HEK293T (cell line): ENCODE measurements around the gene TMC4.
A peak's percentile ranks its signal among the peaks of the same experiment; 100 is the strongest.

Experiments
- CTCF ChIA-PET: fragments of 350-600 bp; formaldehyde crosslinking; extraction: SDS; loops from one replicate; lab custom pipeline; 2021; ENCODE audit warnings: antibody characterized with exemption, inconsistent platforms; lab: Yijun Ruan, JAX
- POLR2A ChIA-PET: fragments of 350-600 bp; formaldehyde crosslinking; extraction: SDS; loops from one replicate; lab custom pipeline; 2020; ENCODE audit warnings: antibody characterized with exemption, inconsistent platforms; lab: Yijun Ruan, JAX
- DNase-seq: peaks from one replicate; pipeline ENCODE4 v3.0.0; 2012; ENCODE audit warnings: mixed read lengths; ENCODE audit errors: extremely low spot score
- ARNT ChIP-seq: fragments of 450-650 bp; IDR thresholded peaks from 2 replicates; pipeline ENCODE4 v1.6.1; 2017; ENCODE audit warnings: mild to moderate bottlenecking
- BHLHE40 ChIP-seq: fragments of 450-650 bp; IDR thresholded peaks from 2 replicates; pipeline ENCODE4 v1.6.1; 2016; ENCODE audit warnings: mild to moderate bottlenecking, moderate library complexity, borderline replicate concordance
- CTBP1 ChIP-seq: fragments of 450-650 bp; IDR thresholded peaks from 2 replicates; pipeline ENCODE4 v1.6.1; 2016; ENCODE audit warnings: borderline replicate concordance
- ELF4 ChIP-seq: fragments of 450-650 bp; IDR thresholded peaks from 2 replicates; pipeline ENCODE4 v1.6.1; 2017; ENCODE audit warnings: antibody characterized with exemption
- FOXA1 ChIP-seq: fragments of 450-650 bp; IDR thresholded peaks from 2 replicates; pipeline ENCODE4 v1.6.1; 2016; ENCODE audit warnings: mild to moderate bottlenecking
- FOXK2 ChIP-seq: fragments of 450-650 bp; IDR thresholded peaks from 2 replicates; pipeline ENCODE4 v1.6.1; 2016; ENCODE audit warnings: mild to moderate bottlenecking
- FOXM1 ChIP-seq: fragments of 450-650 bp; IDR thresholded peaks from 2 replicates; pipeline ENCODE4 v1.6.1; 2017; ENCODE audit warnings: mild to moderate bottlenecking, borderline replicate concordance
- HDGF ChIP-seq: fragments of 450-650 bp; IDR thresholded peaks from 2 replicates; pipeline ENCODE4 v1.6.1; 2017; ENCODE audit warnings: antibody characterized with exemption, borderline replicate concordance
- L3MBTL2 ChIP-seq: fragments of 450-650 bp; conservative IDR thresholded peaks from 2 replicates; pipeline ENCODE4 v1.6.1; 2016; ENCODE audit warnings: mild to moderate bottlenecking
- LEF1 ChIP-seq: fragments of 450-650 bp; IDR thresholded peaks from 2 replicates; pipeline ENCODE4 v1.6.1; 2017; ENCODE audit warnings: mild to moderate bottlenecking, borderline replicate concordance
- NFRKB ChIP-seq: fragments of 450-650 bp; IDR thresholded peaks from 2 replicates; pipeline ENCODE4 v1.6.1; 2016; ENCODE audit warnings: mild to moderate bottlenecking, moderate library complexity
- SP1 ChIP-seq: fragments of 450-650 bp; IDR thresholded peaks from 2 replicates; pipeline ENCODE4 v1.6.1; 2017
- SUZ12 ChIP-seq: fragments of 450-650 bp; IDR thresholded peaks from 2 replicates; pipeline ENCODE4 v1.6.1; 2016; ENCODE audit warnings: mild to moderate bottlenecking
- TARDBP ChIP-seq: fragments of 450-650 bp; IDR thresholded peaks from 2 replicates; pipeline ENCODE4 v1.6.1; 2016
- ZNF384 ChIP-seq: fragments of 450-650 bp; IDR thresholded peaks from 2 replicates; pipeline ENCODE4 v1.6.1; 2016
- TF ChIP-seq, protein P1 (sequence below): fragments of 450-650 bp; IDR thresholded peaks from 2 replicates; pipeline ENCODE4 v1.6.1; 2016

Gene TMC4

DNA sequence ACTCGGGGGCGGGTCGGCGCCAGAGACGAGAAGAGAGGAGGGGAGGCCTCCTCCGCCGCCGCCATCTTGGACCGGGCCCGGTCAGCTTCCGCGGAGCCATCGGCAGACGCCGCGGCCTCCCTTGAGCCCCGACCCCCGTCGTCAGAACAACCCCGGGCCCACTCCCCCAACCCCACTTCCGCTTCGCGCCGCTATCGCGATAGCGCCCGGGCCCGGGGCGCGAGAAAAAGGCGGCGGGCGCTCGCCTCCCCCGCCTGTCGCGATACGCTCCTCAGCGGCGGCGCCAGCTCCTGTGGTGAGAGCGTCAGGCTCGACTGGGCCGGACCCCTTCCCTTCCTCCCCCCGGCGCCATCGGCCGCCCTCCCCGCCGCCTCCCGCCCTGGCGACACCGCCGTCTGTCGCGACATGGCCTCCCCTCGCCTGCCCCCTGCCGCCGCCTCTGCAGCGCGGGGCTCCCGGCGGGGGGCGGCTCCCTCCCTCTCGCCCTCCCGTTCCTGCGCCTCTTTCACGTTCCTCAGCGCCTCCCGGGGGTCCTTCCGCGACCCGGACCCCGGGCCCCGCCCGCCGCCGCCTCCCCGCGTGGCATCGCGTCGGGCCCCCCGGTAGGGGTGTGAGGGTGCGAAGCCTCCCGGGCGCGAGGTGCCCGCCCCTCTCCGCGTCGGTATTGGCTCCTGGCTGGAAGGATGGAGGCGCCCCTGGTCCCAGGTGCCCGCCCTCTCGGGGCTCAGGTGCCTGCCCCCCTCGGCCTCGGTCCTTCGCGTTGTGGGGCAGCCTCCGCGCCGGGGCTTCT, 35.1 kb downstream of the TMC4 start, which contains the start of gene CNOT3:
TSS of gene CNOT3 (plus strand) at position 64 of the 790 bp plus-strand sequence. CDS start 5,217 bp downstream, outside the sequence.
- POLR2A ChIA-PET, result interaction anchor here (0.9 to 2.0 kb wide), 14 partner anchors 11 to 63 kb away, joined by 3 to 14 read pairs (median 4); partner anchors contain the start of genes LENG1, MBOAT7, NDUFA3 and PRPF31
- no peak for TF ChIP-seq CTBP1
- peak; percentile 70 for TF ChIP-seq NFRKB
- no peak for DNase-seq
- CTCF ChIA-PET, result no interaction called here

DNA sequence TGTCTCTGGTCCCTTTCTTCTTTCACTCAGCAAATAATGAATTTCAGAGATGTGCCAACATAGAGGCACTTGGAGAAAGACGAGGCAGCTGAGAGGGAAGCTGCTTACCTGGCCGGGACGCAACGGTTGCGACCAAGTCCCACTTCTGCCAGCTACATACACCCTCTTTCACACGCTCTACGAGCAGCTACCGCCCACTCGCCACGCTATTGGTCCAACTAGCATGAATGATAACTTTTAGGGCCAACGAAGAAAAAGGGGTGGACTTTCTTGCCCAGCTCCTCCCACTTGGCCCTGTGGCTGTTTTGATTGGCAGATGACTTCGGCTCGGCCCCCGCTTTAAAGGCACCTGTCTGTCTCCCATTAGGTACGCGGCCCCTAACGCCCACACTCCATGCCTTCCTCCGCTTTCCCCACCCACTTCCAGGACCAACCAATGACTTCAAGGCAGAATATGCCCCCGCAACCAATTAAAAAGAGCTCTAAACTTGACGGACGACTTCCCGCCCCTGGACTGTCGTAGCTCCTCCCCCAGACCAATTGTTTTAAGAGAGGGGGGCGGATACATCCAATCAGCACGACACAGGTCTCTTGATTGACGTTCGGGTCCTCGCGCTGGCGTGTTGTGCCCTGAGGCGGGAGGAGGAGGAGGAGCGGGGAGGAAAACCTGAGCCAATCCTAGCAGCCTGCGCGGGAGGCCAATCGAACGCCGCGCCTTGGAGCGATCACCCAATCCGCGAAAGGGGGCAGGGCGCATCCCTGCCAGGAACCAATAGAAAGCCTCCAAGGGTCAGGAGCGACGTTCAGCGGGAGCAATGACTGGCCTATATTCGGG, 35.9 kb downstream of the TMC4 start:
- TF ChIP-seq FOXK2 (no peak), FOXA1 (no peak), ARNT (no peak), NFRKB (no peak), TARDBP (no peak), FOXM1 (no peak), SUZ12 (no peak), L3MBTL2 (peak; percentile 39; the same call in 1 of the 2 replicates), SP1 (peak; percentile 61)
- TF ChIP-seq, protein P1, sequence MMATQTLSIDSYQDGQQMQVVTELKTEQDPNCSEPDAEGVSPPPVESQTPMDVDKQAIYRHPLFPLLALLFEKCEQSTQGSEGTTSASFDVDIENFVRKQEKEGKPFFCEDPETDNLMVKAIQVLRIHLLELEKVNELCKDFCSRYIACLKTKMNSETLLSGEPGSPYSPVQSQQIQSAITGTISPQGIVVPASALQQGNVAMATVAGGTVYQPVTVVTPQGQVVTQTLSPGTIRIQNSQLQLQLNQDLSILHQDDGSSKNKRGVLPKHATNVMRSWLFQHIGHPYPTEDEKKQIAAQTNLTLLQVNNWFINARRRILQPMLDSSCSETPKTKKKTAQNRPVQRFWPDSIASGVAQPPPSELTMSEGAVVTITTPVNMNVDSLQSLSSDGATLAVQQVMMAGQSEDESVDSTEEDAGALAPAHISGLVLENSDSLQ, result peak; percentile 99
- POLR2A ChIA-PET, result interaction anchor here (0.6 to 2.0 kb wide), 18 partner anchors 10 to 157 kb away, joined by 3 to 14 read pairs (median 4); partner anchors contain the start of genes LENG1, MBOAT7, NDUFA3 and PRPF31
- CTCF ChIA-PET, result interaction anchor here (0.8 kb wide), 1 partner anchor 51 kb away, joined by 4 read pairs; no protein-coding TSS in a partner anchor
- peak; percentile 96 for DNase-seq

DNA sequence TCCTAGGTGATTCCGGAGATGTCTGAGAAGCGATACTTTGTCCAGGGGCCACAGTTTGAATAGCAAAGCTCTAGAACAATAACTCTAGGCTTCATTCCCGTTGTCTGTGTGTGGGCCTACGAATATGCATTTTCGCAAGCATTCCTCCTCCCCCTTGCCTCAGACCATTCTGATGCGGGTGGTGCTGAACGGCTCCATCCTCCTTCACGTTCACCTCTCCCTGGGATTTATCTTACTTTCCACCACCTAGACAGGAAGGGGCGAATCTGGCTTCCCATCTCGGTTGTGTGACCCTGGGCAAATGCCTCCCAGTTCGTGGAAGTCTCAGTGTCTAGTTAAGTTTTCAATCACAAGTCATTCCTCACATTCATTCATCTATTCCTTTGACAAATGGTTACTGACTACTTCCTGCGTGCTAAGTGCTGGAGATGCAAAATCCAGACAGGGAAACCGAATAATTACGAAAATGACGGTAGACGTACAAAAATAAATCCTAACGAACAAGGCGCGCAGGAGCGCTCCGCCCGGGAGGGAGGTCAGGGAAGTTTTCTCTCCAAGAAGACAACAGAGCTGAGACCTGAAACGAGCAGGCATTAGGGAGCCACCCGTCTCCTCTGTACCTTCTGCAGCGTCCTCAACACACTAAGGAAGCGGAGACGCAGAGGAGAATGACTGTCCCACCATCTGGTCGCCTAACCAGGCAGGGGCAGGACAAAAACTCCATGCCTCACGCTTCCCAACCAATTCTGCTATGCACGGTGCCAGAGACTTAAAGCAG, 36.7 kb downstream of the TMC4 start:
- ChIA-PET CTCF (interaction anchor here (0.8 kb wide), 1 partner anchor 52 kb away, joined by 4 read pairs; no protein-coding TSS in a partner anchor), POLR2A (interaction anchor here (0.6 to 2.0 kb wide), 9 partner anchors 10 to 65 kb away, joined by 3 to 14 read pairs (median 4); partner anchors contain the start of genes MBOAT7, PRPF31 and TFPT)
- TF ChIP-seq FOXM1, result no peak
- no peak for TF ChIP-seq FOXK2
- TF ChIP-seq NFRKB, result no peak
- no peak for TF ChIP-seq SUZ12
- TF ChIP-seq L3MBTL2, result no peak; the same call in 1 of the 2 replicates
- TF ChIP-seq LEF1, result no peak
- no peak for TF ChIP-seq SP1
- TF ChIP-seq BHLHE40, result no peak
- no peak for TF ChIP-seq FOXA1
- TF ChIP-seq CTBP1, result no peak
- TF ChIP-seq HDGF, result no peak
- TF ChIP-seq ZNF384, result no peak
- TF ChIP-seq, protein P1, result no peak
- TF ChIP-seq ARNT, result no peak
- no peak for TF ChIP-seq TARDBP
- TF ChIP-seq ELF4, result no peak
- no peak for DNase-seq

DNA sequence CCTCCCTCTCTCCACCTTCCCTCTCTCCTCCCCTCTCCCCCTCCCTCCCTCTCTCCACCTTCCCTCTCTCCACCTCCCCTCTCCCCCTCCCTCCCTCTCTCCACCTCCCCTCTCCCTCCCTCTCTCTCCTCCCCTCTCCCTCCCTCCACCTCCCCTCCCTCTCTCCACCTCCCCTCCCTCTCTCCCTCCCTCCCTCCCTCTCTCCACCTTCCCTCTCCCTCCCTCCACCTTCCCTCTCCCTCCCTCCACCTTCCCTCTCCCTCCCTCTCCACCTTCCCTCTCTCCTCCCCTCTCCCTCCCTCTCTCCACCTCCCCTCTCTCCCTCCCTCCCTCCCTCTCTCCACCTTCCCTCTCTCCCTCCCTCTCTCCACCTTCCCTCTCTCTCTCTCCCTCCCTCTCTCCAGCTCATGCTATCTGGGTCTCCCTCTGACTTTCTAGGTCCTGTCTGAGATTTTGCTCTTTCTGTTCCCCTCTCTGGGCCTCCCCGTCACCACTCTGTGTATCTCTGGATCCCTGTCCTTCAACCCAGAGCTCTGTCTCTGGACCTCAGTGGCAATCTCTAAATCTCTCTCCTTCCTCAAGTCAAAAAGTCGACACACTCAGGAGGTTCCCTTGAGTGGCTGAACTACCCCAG, 38.9 kb downstream of the TMC4 start:
- POLR2A ChIA-PET, result no interaction called here
- CTCF ChIA-PET, result no interaction called here
- TF ChIP-seq, protein P1, result no peak
- TF ChIP-seq CTBP1 (no peak), ZNF384 (no peak), L3MBTL2 (no peak), ELF4 (no peak), TARDBP (no peak), LEF1 (no peak), HDGF (no peak), NFRKB (no peak), SP1 (no peak), SUZ12 (no peak), BHLHE40 (no peak), ARNT (no peak), FOXK2 (no peak)
- no peak for DNase-seq
